GM23338 (cell line): ENCODE data around the gene CYB5R3. TPM values are rescaled to one million over a fixed set of nuclear protein-coding genes. Genes with fewer than 3 reads are reported as not detected.

Experiments used
- ATAC-seq: fragments of 200-7000 bp; cut with Tn5 transposase; 3 replicates; pipeline ENCODE4 v1.9.1; 2020
- DNase-seq: peaks from one replicate; pipeline ENCODE4 v3.0.0-alpha.2; 2015; ENCODE audit warnings: low spot score
- H2AFZ ChIP-seq: fragments of 200-600 bp; sonication (generic); 2 replicates; pipeline ENCODE4 v1.8.0; 2016; ENCODE audit warnings: antibody characterized with exemption, mild to moderate bottlenecking, moderate library complexity
- H3F3A ChIP-seq: fragments of 200-600 bp; sonication (generic); replicated peaks from 2 replicates; pipeline ENCODE4 v1.8.0; 2017; ENCODE audit warnings: antibody characterized with exemption, mixed run types, low read depth
- H3K27ac ChIP-seq: fragments of 200-600 bp; sonication (generic); 2 replicates; pipeline ENCODE4 v1.6.1; 2016; ENCODE audit warnings: low read depth
- H3K27me3 ChIP-seq: fragments of 200-600 bp; sonication (generic); 2 replicates; pipeline ENCODE4 v1.8.0; 2016; ENCODE audit warnings: mild to moderate bottlenecking, mixed run types, moderate library complexity; ENCODE audit not compliant: insufficient read depth
- H3K36me3 ChIP-seq: fragments of 200-600 bp; sonication (generic); 2 replicates; pipeline ENCODE4 v1.8.0; 2016; ENCODE audit warnings: mild to moderate bottlenecking; ENCODE audit not compliant: insufficient read depth
- H3K4me1 ChIP-seq: fragments of 200-600 bp; sonication (generic); 2 replicates; pipeline ENCODE4 v1.8.0; 2016; ENCODE audit warnings: mild to moderate bottlenecking, moderate library complexity; ENCODE audit not compliant: insufficient read depth
- H3K4me2 ChIP-seq: fragments of 200-600 bp; sonication (generic); 2 replicates; pipeline ENCODE4 v1.7.1; 2017; ENCODE audit warnings: mixed run types
- H3K4me3 ChIP-seq: fragments of 200-600 bp; sonication (generic); 2 replicates; pipeline ENCODE4 v1.6.1; 2016; ENCODE audit warnings: mixed run types
- H3K79me2 ChIP-seq: fragments of 200-600 bp; sonication (generic); replicated peaks from 2 replicates; pipeline ENCODE4 v1.8.0; 2017; ENCODE audit warnings: mild to moderate bottlenecking; ENCODE audit not compliant: insufficient read depth
- H3K9me2 ChIP-seq: fragments of 200-600 bp; sonication (generic); 2 replicates; pipeline ENCODE4 v1.8.0; 2017; ENCODE audit not compliant: insufficient read depth
- H4K20me1 ChIP-seq: fragments of 200-600 bp; sonication (generic); replicated peaks from 2 replicates; pipeline ENCODE4 v1.8.0; 2017; ENCODE audit warnings: mild to moderate bottlenecking; ENCODE audit not compliant: insufficient read depth
- H3K27ac Mint-ChIP-seq: 2 replicates; pipeline ENCODE4 v1.8.0; 2020; ENCODE audit warnings: inconsistent platforms, mild to moderate bottlenecking, moderate library complexity, mixed read lengths
- H3K27me3 Mint-ChIP-seq: 3 replicates; pipeline ENCODE4 v1.8.0; 2022; ENCODE audit warnings: low read depth, mild to moderate bottlenecking, moderate library complexity, mixed read lengths, inconsistent platforms; ENCODE audit not compliant: insufficient read depth, poor library complexity
- H3K36me3 Mint-ChIP-seq: 3 replicates; pipeline ENCODE4 v1.8.0; 2021; ENCODE audit warnings: low read depth, mild to moderate bottlenecking, inconsistent platforms, moderate library complexity, mixed read lengths
- H3K4me1 Mint-ChIP-seq: 3 replicates; pipeline ENCODE4 v1.8.0; 2020; ENCODE audit warnings: mild to moderate bottlenecking, inconsistent platforms, mixed read lengths
- H3K4me3 Mint-ChIP-seq: 3 replicates; pipeline ENCODE4 v1.8.0; 2021; ENCODE audit warnings: moderate library complexity, mild to moderate bottlenecking, inconsistent platforms, mixed read lengths
- H3K9me3 Mint-ChIP-seq: 3 replicates; pipeline ENCODE4 v1.8.0; 2020; ENCODE audit warnings: moderate library complexity, mild to moderate bottlenecking, inconsistent platforms, mixed read lengths
- CREB1 ChIP-seq: fragments of 250-450 bp; sonication (Bioruptor Pico); IDR thresholded peaks from 2 replicates; pipeline ENCODE4 v1.5.0; 2020; ENCODE audit warnings: low read depth, mild to moderate bottlenecking, moderate library complexity
- CTCF ChIP-seq, 2 experiments: fragments of 200-600 bp in 1 of 2; sonication (generic) in 1 of 2; conservative IDR thresholded peaks; 2 replicates each; pipeline versions ENCODE4 v1.5.1 to v1.6.1; 2016 to 2017; ENCODE audit warnings: antibody characterized with exemption in 2 of 2, low read depth in 2 of 2, mild to moderate bottlenecking in 2 of 2, moderate library complexity in 1 of 2
- ETS1 ChIP-seq: IDR thresholded peaks from 2 replicates; pipeline ENCODE4 v1.6.1; 2016; ENCODE audit warnings: antibody characterized with exemption
- EZH2 ChIP-seq: fragments of 200-600 bp; sonication (generic); IDR thresholded peaks from one replicate; pipeline ENCODE4 v1.8.0; 2017; ENCODE audit warnings: antibody characterized with exemption, mild to moderate bottlenecking, low read depth; ENCODE audit not compliant: unreplicated experiment
- EZH2phosphoT487 ChIP-seq: fragments of 200-600 bp; sonication (generic); IDR thresholded peaks from one replicate; pipeline ENCODE4 v1.8.1; 2018; ENCODE audit warnings: antibody characterized with exemption; ENCODE audit not compliant: unreplicated experiment
- JUNB ChIP-seq: IDR thresholded peaks from one replicate; pipeline ENCODE4 v1.6.1; 2016; ENCODE audit warnings: antibody characterized with exemption; ENCODE audit not compliant: unreplicated experiment
- NANOG ChIP-seq: IDR thresholded peaks from 2 replicates; pipeline ENCODE4 v1.6.1; 2016; ENCODE audit warnings: antibody characterized with exemption, borderline replicate concordance
- POLR2AphosphoS5 ChIP-seq: IDR thresholded peaks from 2 replicates; pipeline ENCODE4 v1.6.1; 2016; ENCODE audit warnings: antibody characterized with exemption, low read depth
- REST ChIP-seq: IDR thresholded peaks from one replicate; pipeline ENCODE4 v1.6.1; 2018; ENCODE audit warnings: antibody characterized with exemption; ENCODE audit not compliant: unreplicated experiment
- STAT1 ChIP-seq: IDR thresholded peaks from one replicate; pipeline ENCODE4 v1.6.1; 2016; ENCODE audit warnings: antibody characterized with exemption; ENCODE audit not compliant: unreplicated experiment
- ZNF114 ChIP-seq: fragments of 250-450 bp; sonication (Bioruptor Pico); IDR thresholded peaks from 2 replicates; pipeline ENCODE4 v1.5.0; 2020; ENCODE audit warnings: mild to moderate bottlenecking, moderate library complexity
- ZNF331 ChIP-seq: fragments of 250-450 bp; sonication (Bioruptor Pico); IDR thresholded peaks from 2 replicates; pipeline ENCODE4 v1.5.0; 2020; ENCODE audit warnings: low read depth, mild to moderate bottlenecking, moderate library complexity
- ZNF462 ChIP-seq: fragments of 250-450 bp; sonication (Bioruptor Pico); IDR thresholded peaks from 2 replicates; pipeline ENCODE4 v1.5.0; 2020; ENCODE audit warnings: mild to moderate bottlenecking, moderate library complexity
- polyA plus RNA-seq: library from polyadenylated mRNA; unstranded; fragments of >200 nt; fragmentation: Nextera tagmentation; extraction: Ambion mirVana; gene quantifications from 2 replicates; pipeline ENCODE4 v1.2.1, GENCODE V29; 2016
- total RNA-seq: library from RNA; depleted of rRNA; stranded (reverse); fragments of >200 nt; shearing (Covaris generic); gene quantifications from 2 replicates; pipeline ENCODE4 v1.2.3, GENCODE V29; 2014

Gene CYB5R3
- total and polyA plus RNA-seq, 2 experiments from 2014 or later: 76.2 to 76.9 TPM

- Histone ChIP-seq H3K79me2 (peaks cover 16% of the 10 kb centered on the region), H3K27me3 (no peaks in the 10 kb centered on the region), H3K9me2 (no peaks in the 10 kb centered on the region), H3K4me3 (no peak overlapping the region), H3K36me3 (no peaks in the 10 kb centered on the region), H3F3A (no peaks in the 10 kb centered on the region), H2AFZ (no peak overlapping the region), H3K27ac (no peak overlapping the region), H3K4me2 (no peak overlapping the region), H3K4me1 (no peaks in the 10 kb centered on the region), H4K20me1 (peaks cover 4% of the 10 kb centered on the region)
- Mint-ChIP-seq H3K27me3 (peaks cover 6% of the 10 kb centered on the region), H3K4me1 (no peaks in the 10 kb centered on the region), H3K4me3 (no peak overlapping the region), H3K27ac (no peak overlapping the region), H3K36me3 (peaks cover 14% of the 10 kb centered on the region), H3K9me3 (no peaks in the 10 kb centered on the region)
- no peak for TF ChIP-seq ETS1
- no peak for TF ChIP-seq POLR2AphosphoS5
- no peak for TF ChIP-seq CTCF (conservative IDR thresholded peaks at IDR 0.05; ENCODE audit: low read depth in 2 of 2)
- TF ChIP-seq ZNF331 (CRISPR knock-in tag): no peak
- TF ChIP-seq CREB1 (CRISPR knock-in tag): no peak
- no peak for TF ChIP-seq NANOG
- no peak for TF ChIP-seq ZNF114 (CRISPR knock-in tag)
- no peak for TF ChIP-seq STAT1
- TF ChIP-seq EZH2phosphoT487: no peak
- no peak for TF ChIP-seq EZH2
- TF ChIP-seq JUNB: no peak
- no peak for TF ChIP-seq REST
- no peak for TF ChIP-seq ZNF462 (CRISPR knock-in tag)
- ATAC-seq: no peak
- DNase-seq: no peak
Measured at GRCh38 chr22:42637555-42637954, 11.6 kb downstream of the CYB5R3 start.
